Endothelial cell of umbilical vein (primary cell): ENCODE measurements around the gene UBE2E2. TPM values are rescaled to one million over a fixed set of nuclear protein-coding genes. Genes with fewer than 3 reads are reported as not detected.

Experiments used
- BruUV-seq: library from RNA; stranded (reverse); fragments of 400-500 nt; replicated peaks from 2 replicates; lab custom pipeline; 2021; lab: Mats Ljungman, UMichigan
- CTCF ChIA-PET: fragments of 300-600, 350-600 bp; sonication (Branson Sonifier 250); formaldehyde crosslinking; loops from one replicate; lab custom pipeline; 2021; ENCODE audit warnings: antibody characterized with exemption, inconsistent platforms; lab: Charles Lee
- POLR2A ChIA-PET: fragments of 300-600, 350-600 bp; sonication (Branson Sonifier 250); formaldehyde crosslinking; loops from one replicate; lab custom pipeline; 2021; ENCODE audit warnings: antibody characterized with exemption, inconsistent platforms; lab: Charles Lee
- DNase-seq: peaks from one replicate; pipeline ENCODE4 v3.0.0-alpha.2; 2011; ENCODE audit warnings: low read depth, low spot score
- FAIRE-seq: peaks from 2 replicates; lab custom pipeline; 2011; peaks lifted over from hg19 to GRCh38; lab: Jason Lieb, UNC
- H2AFZ ChIP-seq: 2 replicates; pipeline ENCODE4 v1.6.0; 2012; ENCODE audit warnings: low read depth, low read length, control low read depth, inconsistent platforms
- H3K27ac ChIP-seq: 2 replicates; pipeline ENCODE4 v1.5.1; 2011; ENCODE audit warnings: low read depth, mild to moderate bottlenecking, control low read depth, low read length, moderate library complexity; ENCODE audit not compliant: insufficient read depth
- H3K27me3 ChIP-seq, 2 experiments: 2 replicates each; pipeline versions ENCODE4 v1.6.0 to v1.6.1; 2011; ENCODE audit warnings: low read length in 2 of 2, mixed read lengths in 1 of 2; ENCODE audit not compliant: control insufficient read depth in 2 of 2, insufficient read depth in 2 of 2
- H3K36me3 ChIP-seq, 2 experiments: 2 replicates in 1 of 2; 3 replicates in 1 of 2; pipeline ENCODE4 v1.5.1; 2011; ENCODE audit warnings: low read length in 2 of 2, mild to moderate bottlenecking in 1 of 2, moderate library complexity in 1 of 2; ENCODE audit not compliant: control insufficient read depth in 2 of 2, insufficient read depth in 2 of 2; ENCODE audit errors: extremely low read depth in 1 of 2
- H3K4me1 ChIP-seq: 3 replicates; pipeline ENCODE4 v1.5.1; 2011; ENCODE audit warnings: mild to moderate bottlenecking, low read length; ENCODE audit not compliant: control insufficient read depth, insufficient read depth; ENCODE audit errors: extremely low read depth
- H3K4me2 ChIP-seq: 2 replicates; pipeline ENCODE4 v1.6.1; 2011; ENCODE audit warnings: low read length, control low read depth, mixed read lengths; ENCODE audit not compliant: insufficient read depth
- H3K4me3 ChIP-seq, 3 experiments: fragments of 200-600 bp in 1 of 3; sonication (generic), shearing (Covaris generic) in 1 of 3; replicated peaks in 1 of 3; 2 replicates each; pipeline ENCODE4 v1.5.1; 2011 to 2016; ENCODE audit warnings: control low read depth in 3 of 3, low read length in 3 of 3, mild to moderate bottlenecking in 2 of 3, inconsistent platforms in 1 of 3, low read depth in 1 of 3, moderate library complexity in 1 of 3; ENCODE audit not compliant: insufficient read depth in 1 of 3
- H3K79me2 ChIP-seq: 2 replicates; pipeline ENCODE4 v1.6.0; 2012; ENCODE audit warnings: low read length, inconsistent platforms; ENCODE audit not compliant: control insufficient read depth, insufficient read depth
- H3K9ac ChIP-seq: replicated peaks from 2 replicates; pipeline ENCODE3; 2011; ENCODE audit warnings: low read length, control low read depth; ENCODE audit not compliant: insufficient read depth; ENCODE audit errors: extremely low read depth
- H3K9me1 ChIP-seq: replicated peaks from 3 replicates; pipeline ENCODE4 v1.6.0; 2011; ENCODE audit warnings: mild to moderate bottlenecking, low read length; ENCODE audit not compliant: control insufficient read depth, insufficient read depth; ENCODE audit errors: extremely low read depth
- H3K9me3 ChIP-seq: replicated peaks from 2 replicates; pipeline ENCODE4 v1.5.1; 2012; ENCODE audit warnings: low read length, inconsistent platforms; ENCODE audit not compliant: control insufficient read depth, insufficient read depth
- H4K20me1 ChIP-seq: replicated peaks from 2 replicates; pipeline ENCODE3; 2011; ENCODE audit warnings: mild to moderate bottlenecking, low read length; ENCODE audit not compliant: control insufficient read depth, insufficient read depth; ENCODE audit errors: extremely low read depth
- EZH2 ChIP-seq: IDR thresholded peaks from 2 replicates; pipeline ENCODE4 v1.6.1; 2012; ENCODE audit warnings: borderline replicate concordance, low read depth, mild to moderate bottlenecking, moderate library complexity, low read length, inconsistent platforms; ENCODE audit not compliant: severe bottlenecking
- FOS ChIP-seq: IDR thresholded peaks from 2 replicates; pipeline ENCODE4 v1.6.1; 2011; ENCODE audit warnings: mild to moderate bottlenecking, low read length, moderate library complexity, borderline replicate concordance; ENCODE audit not compliant: insufficient read depth
- GATA2 ChIP-seq: IDR thresholded peaks from 2 replicates; pipeline ENCODE4 v1.7.0; 2011; ENCODE audit warnings: low read depth, mild to moderate bottlenecking, moderate library complexity, mixed read lengths, low read length; ENCODE audit not compliant: insufficient read length, insufficient read depth
- JUN ChIP-seq: IDR thresholded peaks from 2 replicates; pipeline ENCODE4 v1.6.1; 2011; ENCODE audit warnings: borderline replicate concordance, low read depth; ENCODE audit not compliant: insufficient read length, insufficient read depth
- MYC ChIP-seq: IDR thresholded peaks from one replicate; pipeline ENCODE4 v1.6.1; 2011; ENCODE audit warnings: mild to moderate bottlenecking, low read depth, low read length
- POLR2A ChIP-seq: IDR thresholded peaks from 2 replicates; pipeline ENCODE4 v1.6.1; 2012; ENCODE audit warnings: low read depth, mild to moderate bottlenecking, control low read depth, low read length
- POLR2AphosphoS5 ChIP-seq: IDR thresholded peaks from 2 replicates; pipeline ENCODE4 v1.6.1; 2012; ENCODE audit warnings: low read depth, mild to moderate bottlenecking, control low read depth, low read length, moderate library complexity; ENCODE audit not compliant: insufficient read depth
- dilution Hi-C: fragments of 300-500 bp; cut with MboI; formaldehyde crosslinking; loops from one replicate; pipeline ENCODE4 v1.15.0; 2019; ENCODE audit warnings: low sequenced_read_pairs; ENCODE audit not compliant: extremely low pct_ligation_motif_present
- intact Hi-C: fragments of 100-400 bp; cut with micrococcal nuclease; formaldehyde crosslinking; loops from one replicate; pipeline ENCODE4 v1.10.0; 2022
- polyA plus RNA-seq, 4 experiments: library from polyadenylated mRNA; depleted of rRNA in 3 of 4; stranded (reverse) in 3 of 4; unstranded in 1 of 4; fragments of >200 nt; gene quantifications; 2 replicates each; pipeline versions ENCODE4 v1.2.1 to v1.2.3, GENCODE V29; 2011 to 2012; ENCODE audit warnings: missing spikeins in 1 of 4
- total RNA-seq: library from RNA; stranded (reverse); gene quantifications from 2 replicates; pipeline ENCODE4 v1.2.3, GENCODE V29; 2021
- TF ChIP-seq, protein P1 (sequence below): IDR thresholded peaks from 2 replicates; pipeline ENCODE4 v1.6.1; 2011; ENCODE audit not compliant: insufficient read depth, insufficient read length
- TF ChIP-seq, protein P2 (sequence below), 2 donors: IDR thresholded peaks; 1 replicate in 1 of 2; 2 replicates in 1 of 2; pipeline ENCODE4 v1.5.1; 2011; ENCODE audit warnings: low read length in 2 of 2, mild to moderate bottlenecking in 2 of 2, moderate library complexity in 2 of 2, control low read depth in 1 of 2, inconsistent platforms in 1 of 2, low read depth in 1 of 2; ENCODE audit not compliant: insufficient read depth in 1 of 2; ENCODE audit errors: extremely low read depth in 1 of 2

The UBE2E2 gene
- total and polyA plus RNA-seq, 2 donors (not counting 3 experiments of a cell fraction or from before 2014, with no cell fraction given), result 37.0 to 45.4 TPM

DNA sequence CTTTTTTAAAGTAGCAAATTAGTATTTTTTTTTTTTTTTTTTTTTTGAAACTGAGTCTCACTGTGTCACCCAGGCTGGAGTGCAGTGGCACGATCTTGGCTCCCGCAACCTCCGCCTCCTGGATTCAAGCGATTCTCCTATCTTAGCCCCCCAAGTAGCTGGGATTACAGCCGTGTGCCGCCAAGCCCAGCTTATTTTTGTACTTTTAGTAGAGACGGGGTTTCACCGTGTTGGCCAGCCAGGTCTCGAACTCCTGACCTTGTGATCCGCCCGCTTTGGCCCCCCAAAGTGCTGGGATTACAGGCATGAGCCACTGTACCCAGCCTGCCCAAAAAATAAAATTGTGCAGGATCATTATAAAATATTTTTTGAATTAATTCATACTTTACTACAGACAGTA is 330.5 kb downstream of the UBE2E2 start:
- H3K79me2 ChIP-seq, result no peaks in the 10 kb centered on the region
- H3K4me3 ChIP-seq, result no peak overlapping the region
- H3K4me2 ChIP-seq, result no peak overlapping the region
- H2AFZ ChIP-seq, result no peak overlapping the region
- H3K9ac ChIP-seq, result no peak overlapping the region
- FAIRE-seq, result no peak
- dilution Hi-C loops (no loop called here), intact Hi-C loops (no loop called here)
- no peaks in the 10 kb centered on the region for H3K4me1 ChIP-seq
- H3K9me1 ChIP-seq, result no peaks in the 10 kb centered on the region
- H3K36me3 ChIP-seq, result no peaks in the 10 kb centered on the region
- BruUV-seq, result no TSS peak
- CTCF ChIA-PET, result interaction anchor here (1.1 to 1.7 kb wide), 5 partner anchors 14 to 102 kb away, joined by 3 to 4 read pairs (median 4); no protein-coding TSS in a partner anchor
- TF ChIP-seq POLR2A (no peak), POLR2AphosphoS5 (no peak), EZH2 (no peak), MYC (no peak), FOS (no peak), JUN (no peak), GATA2 (no peak)
- TF ChIP-seq, protein P1, sequence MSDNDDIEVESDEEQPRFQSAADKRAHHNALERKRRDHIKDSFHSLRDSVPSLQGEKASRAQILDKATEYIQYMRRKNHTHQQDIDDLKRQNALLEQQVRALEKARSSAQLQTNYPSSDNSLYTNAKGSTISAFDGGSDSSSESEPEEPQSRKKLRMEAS, result no peak
- TF ChIP-seq, protein P2, sequence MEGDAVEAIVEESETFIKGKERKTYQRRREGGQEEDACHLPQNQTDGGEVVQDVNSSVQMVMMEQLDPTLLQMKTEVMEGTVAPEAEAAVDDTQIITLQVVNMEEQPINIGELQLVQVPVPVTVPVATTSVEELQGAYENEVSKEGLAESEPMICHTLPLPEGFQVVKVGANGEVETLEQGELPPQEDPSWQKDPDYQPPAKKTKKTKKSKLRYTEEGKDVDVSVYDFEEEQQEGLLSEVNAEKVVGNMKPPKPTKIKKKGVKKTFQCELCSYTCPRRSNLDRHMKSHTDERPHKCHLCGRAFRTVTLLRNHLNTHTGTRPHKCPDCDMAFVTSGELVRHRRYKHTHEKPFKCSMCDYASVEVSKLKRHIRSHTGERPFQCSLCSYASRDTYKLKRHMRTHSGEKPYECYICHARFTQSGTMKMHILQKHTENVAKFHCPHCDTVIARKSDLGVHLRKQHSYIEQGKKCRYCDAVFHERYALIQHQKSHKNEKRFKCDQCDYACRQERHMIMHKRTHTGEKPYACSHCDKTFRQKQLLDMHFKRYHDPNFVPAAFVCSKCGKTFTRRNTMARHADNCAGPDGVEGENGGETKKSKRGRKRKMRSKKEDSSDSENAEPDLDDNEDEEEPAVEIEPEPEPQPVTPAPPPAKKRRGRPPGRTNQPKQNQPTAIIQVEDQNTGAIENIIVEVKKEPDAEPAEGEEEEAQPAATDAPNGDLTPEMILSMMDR (IDR thresholded peaks at IDR 0.05; ENCODE audit: extremely low read depth in 1 of 2, insufficient read depth in 1 of 2, low read depth in 1 of 2, low read length in 2 of 2), result no peak
- no peak overlapping the region for H3K27ac ChIP-seq
- POLR2A ChIA-PET, result no interaction called here
- no peaks in the 10 kb centered on the region for H3K9me3 ChIP-seq
- no peaks in the 10 kb centered on the region for H3K27me3 ChIP-seq
- no peaks in the 10 kb centered on the region for H4K20me1 ChIP-seq
- DNase-seq, result no peak
